CD4-positive, alpha-beta T cell treated with Interleukin-1 beta for 1 hour (primary cell): ENCODE data around the gene TRIM75.
"Not testable (repeated sequence)": the region's sequence is repeated elsewhere in the genome, so short reads cannot be mapped to it uniquely, and the experiment has no call there.

Experiments used
- DNase-seq, 2 donors: peaks; one replicate each; pipeline ENCODE4 v3.0.0-alpha.2; 2020 to 2022

Gene TRIM75

GRCh38 chr4:165079476-165079875 is 25.8 kb downstream of the TRIM75 start:
- DNase-seq: no peak

- not testable (repeated sequence) for DNase-seq
These were observed 31.1 kb downstream of the TRIM75 start for GRCh38 chr4:165084787-165085186.

- no peak for DNase-seq
These were observed 32.3 kb downstream of the TRIM75 start for GRCh38 chr4:165085946-165086345.

- no peak for DNase-seq
These were observed 34.7 kb downstream of the TRIM75 start for GRCh38 chr4:165088366-165088765.

- not testable (repeated sequence) for DNase-seq
These were observed 38.5 kb downstream of the TRIM75 start for GRCh38 chr4:165092187-165092586.

GRCh38 chr4:165094873-165095272 is 41.2 kb downstream of the TRIM75 start:
- no peak for DNase-seq

- DNase-seq: no peak
These were observed 41.6 kb downstream of the TRIM75 start for GRCh38 chr4:165095291-165095690.

GRCh38 chr4:165096776-165097175 is 43.1 kb downstream of the TRIM75 start:
- no peak for DNase-seq

GRCh38 chr4:165101641-165102040 is 48.0 kb downstream of the TRIM75 start:
- DNase-seq: no peak

- DNase-seq: no peak
These were observed 52.9 kb downstream of the TRIM75 start for GRCh38 chr4:165106518-165106917.
